SJCRH30 (cell line): ENCODE data around the gene DNAJC11. TPM values are rescaled to one million over a fixed set of nuclear protein-coding genes. Genes with fewer than 3 reads are reported as not detected.

Source experiments
- DNase-seq, 2 experiments: peaks; one replicate each; pipeline ENCODE4 v3.0.0-alpha.2; 2015 to 2020
- H3K27ac ChIP-seq: fragments of 250-450 bp; sonication (Bioruptor Pico); 2 replicates; pipeline ENCODE4 v1.5.1; 2020; ENCODE audit warnings: mild to moderate bottlenecking, moderate library complexity
- H3K27me3 ChIP-seq: fragments of 250-450 bp; sonication (Bioruptor Pico); 2 replicates; pipeline ENCODE4 v1.5.1; 2020; ENCODE audit warnings: mild to moderate bottlenecking, moderate library complexity
- H3K36me3 ChIP-seq: fragments of 250-450 bp; sonication (Bioruptor Pico); 2 replicates; pipeline ENCODE4 v1.5.1; 2020; ENCODE audit warnings: mild to moderate bottlenecking, moderate library complexity
- H3K4me1 ChIP-seq: fragments of 250-450 bp; sonication (Bioruptor Pico); 2 replicates; pipeline ENCODE4 v1.5.1; 2020; ENCODE audit warnings: mild to moderate bottlenecking, moderate library complexity
- H3K4me3 ChIP-seq: fragments of 250-450 bp; sonication (Bioruptor Pico); 2 replicates; pipeline ENCODE4 v1.5.1; 2020; ENCODE audit warnings: mild to moderate bottlenecking, moderate library complexity
- H3K9me3 ChIP-seq: fragments of 250-450 bp; sonication (Bioruptor Pico); replicated peaks from 2 replicates; pipeline ENCODE4 v1.5.1; 2020; ENCODE audit warnings: mild to moderate bottlenecking, moderate library complexity
- total RNA-seq: library from RNA; depleted of rRNA; stranded (reverse); fragments of >200 nt; shearing (Covaris generic); gene quantifications from 2 replicates; pipeline ENCODE4 v1.2.3, GENCODE V29; 2014

DNAJC11 gene
- total RNA-seq, 1 experiment from 2014 or later = 84.5 TPM

- Histone ChIP-seq H3K4me3 (no peak overlapping the region), H3K36me3 (peaks cover 67% of the 10 kb centered on the region), H3K9me3 (no peaks in the 10 kb centered on the region), H3K27me3 (no peaks in the 10 kb centered on the region), H3K27ac (no peak overlapping the region), H3K4me1 (0 out of 2 replicates have a peak, but pooled peaks cover 3% of the 10 kb centered on the region)
- no peak for DNase-seq
Measured at GRCh38 chr1:6596886-6597776, 104.5 kb downstream of the DNAJC11 start.

DNA sequence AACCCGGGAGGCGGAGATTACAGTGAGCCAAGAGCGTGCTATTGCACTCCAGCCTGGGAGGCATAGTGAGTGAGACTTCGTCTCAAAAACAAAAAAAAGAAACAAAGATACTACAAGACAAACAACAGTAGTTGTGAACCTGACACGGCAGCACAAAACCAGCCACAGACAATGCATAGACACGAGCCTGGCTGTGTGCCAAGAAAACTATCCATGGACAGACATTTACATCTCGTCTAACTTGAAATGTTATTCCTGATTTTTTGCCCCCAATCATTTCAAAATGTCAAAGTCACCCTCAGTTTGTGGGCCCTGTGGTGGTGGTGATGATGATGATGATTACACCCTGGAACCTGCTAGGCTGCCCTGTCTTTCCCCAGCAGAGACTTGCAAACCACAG is 105.3 kb downstream of the DNAJC11 start:
- Histone ChIP-seq H3K27me3 (no peaks in the 10 kb centered on the region), H3K9me3 (no peaks in the 10 kb centered on the region), H3K4me3 (no peak overlapping the region), H3K27ac (no peak overlapping the region), H3K4me1 (0 out of 2 replicates have a peak, but pooled peaks cover 3% of the 10 kb centered on the region), H3K36me3 (peaks cover 70% of the 10 kb centered on the region)
- no peak for DNase-seq

GRCh38 chr1:6594977-6595740 is 106.5 kb downstream of the DNAJC11 start:
- Histone ChIP-seq H3K27me3 (no peaks in the 10 kb centered on the region), H3K36me3 (peaks cover 74% of the 10 kb centered on the region), H3K4me3 (no peak overlapping the region), H3K4me1 (0 out of 2 replicates have a peak, but pooled peaks cover 2% of the 10 kb centered on the region), H3K27ac (no peak overlapping the region), H3K9me3 (no peaks in the 10 kb centered on the region)
- DNase-seq = no peak

DNA sequence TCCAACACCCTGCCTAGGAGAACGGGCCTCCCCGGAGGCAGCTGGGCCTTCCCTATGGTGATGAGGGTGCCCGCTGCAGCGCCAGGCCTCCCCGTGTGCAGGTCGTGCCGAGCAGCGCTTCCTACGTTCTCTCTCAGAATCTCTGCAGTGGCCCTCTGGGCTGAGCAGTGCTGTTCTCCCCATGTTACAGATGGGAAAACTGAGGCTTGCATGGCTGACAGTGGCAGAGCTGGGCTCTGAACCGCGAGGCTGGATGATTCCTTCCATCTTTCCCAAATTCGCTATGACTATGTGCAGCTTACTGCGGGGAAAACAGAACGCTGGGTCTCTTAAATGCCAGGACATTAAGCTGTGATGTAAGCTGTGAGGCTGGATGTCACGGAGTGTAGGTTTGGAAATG is 107.8 kb downstream of the DNAJC11 start:
- Histone ChIP-seq H3K4me1 (no peaks in the 10 kb centered on the region), H3K4me3 (no peak overlapping the region), H3K9me3 (no peaks in the 10 kb centered on the region), H3K27me3 (no peaks in the 10 kb centered on the region), H3K36me3 (peaks cover 78% of the 10 kb centered on the region), H3K27ac (no peak overlapping the region)
- no peak for DNase-seq

DNA sequence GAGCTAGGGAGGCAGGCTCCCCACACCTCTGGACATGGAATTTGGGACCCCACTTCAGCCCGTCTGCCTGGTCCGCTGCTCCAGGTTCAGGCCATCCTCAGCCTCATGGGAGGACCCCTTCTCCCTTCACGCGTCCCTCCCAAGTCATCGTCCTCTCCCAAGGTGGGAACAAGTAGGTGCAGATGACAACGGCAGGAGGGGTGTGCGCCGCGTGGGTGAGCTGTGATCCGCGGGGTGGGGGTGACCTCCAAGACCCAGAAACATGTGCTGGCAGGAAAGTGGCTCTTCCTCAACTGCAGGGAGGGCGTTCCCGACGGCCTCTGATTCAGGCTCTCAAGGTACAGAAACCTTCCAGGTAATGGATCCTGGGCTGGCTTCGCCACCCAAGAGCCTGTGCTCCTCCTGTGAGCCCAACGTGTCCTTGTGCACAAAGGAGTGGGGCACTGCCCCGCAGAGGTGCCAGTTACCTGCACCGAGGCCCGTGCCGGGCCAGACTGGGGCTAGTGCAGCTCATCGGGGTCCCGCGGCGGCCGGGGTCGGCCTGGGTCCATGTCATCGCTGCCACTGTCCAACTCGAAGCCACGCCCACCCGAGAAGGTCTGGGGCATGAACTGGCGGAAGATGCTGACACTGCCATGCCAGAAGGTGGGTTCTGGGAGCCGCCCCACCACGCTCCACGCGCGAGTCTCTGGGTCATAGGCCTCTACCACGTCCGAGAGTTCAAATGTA is 108.6 kb downstream of the DNAJC11 start:
- no peak overlapping the region for H3K4me3 ChIP-seq
- peaks cover 80% of the 10 kb centered on the region for H3K36me3 ChIP-seq
- no peaks in the 10 kb centered on the region for H3K4me1 ChIP-seq
- no peaks in the 10 kb centered on the region for H3K27me3 ChIP-seq
- no peak for DNase-seq
- H3K27ac ChIP-seq = no peak overlapping the region
- no peaks in the 10 kb centered on the region for H3K9me3 ChIP-seq

DNA sequence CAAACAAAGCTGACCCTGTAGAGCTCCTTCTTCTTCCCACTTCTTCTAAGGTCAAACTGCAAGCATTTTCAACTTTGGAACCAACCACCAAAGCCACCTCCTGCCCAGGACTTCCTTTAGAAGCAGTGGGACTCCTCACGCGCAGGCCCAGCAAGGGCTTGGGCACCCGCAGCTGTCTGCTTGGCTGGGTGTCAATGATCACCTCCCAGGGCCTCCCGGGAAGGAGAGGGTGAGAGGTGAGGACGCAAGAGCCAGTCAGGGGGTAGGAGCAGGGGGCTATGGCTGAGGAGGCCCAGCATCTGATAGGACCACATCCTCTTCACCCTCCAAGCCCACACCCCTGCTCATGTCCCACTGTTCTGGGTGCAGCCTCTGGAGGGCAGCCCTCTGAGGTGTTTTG is 109.2 kb downstream of the DNAJC11 start:
- Histone ChIP-seq H3K27ac (no peak overlapping the region), H3K9me3 (no peaks in the 10 kb centered on the region), H3K27me3 (no peaks in the 10 kb centered on the region), H3K4me3 (no peak overlapping the region), H3K36me3 (peaks cover 75% of the 10 kb centered on the region), H3K4me1 (no peaks in the 10 kb centered on the region)
- no peak for DNase-seq

DNA sequence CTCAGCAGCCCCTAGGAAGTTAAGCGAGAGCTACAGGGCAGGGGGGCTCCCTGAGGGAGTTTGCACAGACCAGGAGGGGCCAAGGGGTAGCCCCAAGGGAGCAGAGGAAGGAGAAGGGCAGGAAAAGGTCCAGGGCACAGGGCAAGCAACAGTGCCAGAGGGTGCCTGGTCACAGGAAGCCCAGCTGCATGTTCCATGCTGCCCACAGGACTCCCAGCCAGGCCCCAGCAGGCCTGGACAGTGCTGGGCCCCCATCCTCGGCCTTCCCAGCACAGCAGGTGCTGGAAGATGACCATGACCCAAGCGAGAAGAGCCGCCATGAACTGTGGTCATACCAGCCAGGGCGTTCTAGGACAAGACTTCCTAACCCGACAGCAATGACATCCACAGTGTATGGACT is 110.0 kb downstream of the DNAJC11 start:
- no peak for DNase-seq
- Histone ChIP-seq H3K4me3 (no peak overlapping the region), H3K9me3 (no peaks in the 10 kb centered on the region), H3K4me1 (no peaks in the 10 kb centered on the region), H3K27ac (no peak overlapping the region), H3K27me3 (no peaks in the 10 kb centered on the region), H3K36me3 (peaks cover 67% of the 10 kb centered on the region)

DNA sequence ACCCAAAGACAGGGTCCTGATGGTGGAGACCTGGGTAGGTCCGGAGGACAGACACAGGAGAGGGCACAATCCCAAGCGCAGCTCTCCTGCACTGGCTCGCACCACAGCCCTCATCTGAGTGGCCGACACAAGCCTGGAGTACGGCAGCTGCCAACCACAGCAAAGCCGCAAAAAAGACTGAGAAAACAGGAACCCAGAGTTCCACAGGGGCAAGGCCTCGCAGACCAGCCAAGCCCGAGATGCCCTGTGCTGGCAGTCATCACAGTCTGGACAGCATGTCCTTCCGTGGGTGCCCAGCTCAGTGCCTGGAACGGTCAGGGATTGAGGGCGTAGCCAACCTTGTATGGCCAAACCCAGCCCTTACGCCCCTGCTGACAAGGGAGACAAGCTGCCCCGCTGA is 110.4 kb downstream of the DNAJC11 start:
- no peak overlapping the region for H3K4me3 ChIP-seq
- no peak for DNase-seq
- no peaks in the 10 kb centered on the region for H3K27me3 ChIP-seq
- no peaks in the 10 kb centered on the region for H3K4me1 ChIP-seq
- no peaks in the 10 kb centered on the region for H3K9me3 ChIP-seq
- H3K36me3 ChIP-seq = peaks cover 63% of the 10 kb centered on the region
- no peak overlapping the region for H3K27ac ChIP-seq

GRCh38 chr1:6590046-6590445 is 111.6 kb downstream of the DNAJC11 start:
- no peak overlapping the region for H3K4me3 ChIP-seq
- H3K27ac ChIP-seq = no peak overlapping the region
- H3K4me1 ChIP-seq = no peaks in the 10 kb centered on the region
- no peaks in the 10 kb centered on the region for H3K27me3 ChIP-seq
- H3K9me3 ChIP-seq = no peaks in the 10 kb centered on the region
- no peak for DNase-seq
- peaks cover 52% of the 10 kb centered on the region for H3K36me3 ChIP-seq

- Histone ChIP-seq H3K27me3 (no peaks in the 10 kb centered on the region), H3K4me1 (no peaks in the 10 kb centered on the region), H3K4me3 (no peak overlapping the region), H3K27ac (no peak overlapping the region), H3K9me3 (no peaks in the 10 kb centered on the region), H3K36me3 (peaks cover 42% of the 10 kb centered on the region)
- DNase-seq = peak in 1 of 2 experiments; percentile 49
Measured at GRCh38 chr1:6588893-6589520, 112.6 kb downstream of the DNAJC11 start.

DNA sequence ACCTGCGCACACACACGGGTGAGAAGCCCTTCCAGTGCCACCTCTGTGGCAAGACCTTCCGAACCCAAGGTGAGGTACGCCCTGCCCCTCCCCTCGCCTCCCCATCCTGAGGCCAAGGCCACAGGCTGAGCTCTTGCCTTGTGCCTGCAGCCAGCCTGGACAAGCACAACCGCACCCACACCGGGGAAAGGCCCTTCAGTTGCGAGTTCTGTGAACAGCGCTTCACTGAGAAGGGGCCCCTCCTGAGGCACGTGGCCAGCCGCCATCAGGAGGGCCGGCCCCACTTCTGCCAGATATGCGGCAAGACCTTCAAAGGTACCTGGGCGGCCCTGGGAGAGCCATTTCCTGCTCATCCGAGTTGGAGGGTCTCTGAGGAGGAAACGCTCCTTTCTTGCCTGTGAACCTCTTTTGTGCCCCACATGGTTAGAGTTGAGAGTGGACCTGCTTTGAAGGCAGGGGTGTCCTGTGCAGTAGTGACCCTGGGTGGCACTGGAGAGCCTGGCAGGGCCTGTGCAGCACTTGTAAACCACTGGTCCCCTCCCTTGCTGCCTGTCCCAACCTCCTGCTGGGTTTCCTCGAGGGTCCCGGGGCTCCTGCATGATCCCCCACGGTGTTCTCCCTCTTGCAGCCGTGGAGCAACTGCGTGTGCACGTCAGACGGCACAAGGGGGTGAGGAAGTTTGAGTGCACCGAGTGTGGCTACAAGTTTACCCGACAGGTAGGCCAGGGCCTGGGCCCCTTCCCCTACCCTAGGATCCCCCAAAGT is 113.3 kb downstream of the DNAJC11 start:
- Histone ChIP-seq H3K27ac (no peak overlapping the region), H3K4me3 (no peak overlapping the region), H3K36me3 (peaks cover 36% of the 10 kb centered on the region), H3K9me3 (no peaks in the 10 kb centered on the region), H3K4me1 (no peaks in the 10 kb centered on the region), H3K27me3 (no peaks in the 10 kb centered on the region)
- DNase-seq = no peak

DNA sequence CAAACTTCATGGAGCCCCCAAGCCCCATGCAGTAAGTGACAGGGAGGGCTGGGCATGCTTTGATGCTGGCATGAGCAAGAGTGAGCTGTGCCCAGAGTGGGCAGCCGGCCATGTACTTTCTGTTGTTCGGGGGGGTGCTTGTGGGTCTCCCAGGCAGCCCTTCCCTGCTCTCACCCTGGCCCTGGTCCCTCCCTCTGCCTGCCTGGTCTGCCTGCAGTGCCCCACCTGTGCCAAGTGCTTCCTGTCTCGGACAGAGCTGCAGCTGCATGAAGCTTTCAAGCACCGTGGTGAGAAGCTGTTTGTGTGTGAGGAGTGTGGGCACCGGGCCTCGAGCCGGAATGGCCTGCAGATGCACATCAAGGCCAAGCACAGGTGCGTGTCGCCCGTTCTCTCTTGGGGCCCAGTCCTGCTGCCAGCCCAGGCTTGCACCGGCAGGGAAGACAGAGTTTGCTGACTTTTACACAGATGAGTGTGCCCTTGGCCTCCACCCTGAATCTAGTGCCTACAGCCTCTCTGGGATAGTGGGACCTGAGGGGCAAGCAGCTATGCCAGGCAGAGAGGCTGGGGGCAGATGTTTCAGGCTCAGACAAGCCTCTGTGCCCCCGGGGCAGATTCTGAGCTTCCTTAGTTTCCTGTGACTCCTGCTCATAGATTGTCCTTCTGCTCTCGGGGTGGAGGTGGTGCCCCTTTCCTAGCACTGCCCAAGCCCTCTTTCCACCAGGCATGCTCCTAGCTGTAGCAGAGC is 114.2 kb downstream of the DNAJC11 start:
- DNase-seq = no peak
- H3K36me3 ChIP-seq = peaks cover 28% of the 10 kb centered on the region
- no peak overlapping the region for H3K4me3 ChIP-seq
- H3K4me1 ChIP-seq = no peaks in the 10 kb centered on the region
- no peaks in the 10 kb centered on the region for H3K9me3 ChIP-seq
- no peaks in the 10 kb centered on the region for H3K27me3 ChIP-seq
- H3K27ac ChIP-seq = no peak overlapping the region

GRCh38 chr1:6586404-6586816 is 115.2 kb downstream of the DNAJC11 start:
- DNase-seq = no peak
- peaks cover 23% of the 10 kb centered on the region for H3K36me3 ChIP-seq
- no peaks in the 10 kb centered on the region for H3K27me3 ChIP-seq
- no peak overlapping the region for H3K4me3 ChIP-seq
- H3K27ac ChIP-seq = no peak overlapping the region
- H3K9me3 ChIP-seq = no peaks in the 10 kb centered on the region
- no peaks in the 10 kb centered on the region for H3K4me1 ChIP-seq
